NAMALWA (cell line): ENCODE data around the gene EMP1.

Experiments used
- DNase-seq: peaks from one replicate; pipeline ENCODE4 v3.0.0-alpha.2; 2015; ENCODE audit warnings: low spot score

The EMP1 gene

GRCh38 chr12:13196130-13196921 lies at the start of gene EMP1:
TSS of gene EMP1 (plus strand) at chr12:13196726. CDS start at chr12:13211511, 14,785 bp downstream.
- peak; percentile 48 for DNase-seq

DNA sequence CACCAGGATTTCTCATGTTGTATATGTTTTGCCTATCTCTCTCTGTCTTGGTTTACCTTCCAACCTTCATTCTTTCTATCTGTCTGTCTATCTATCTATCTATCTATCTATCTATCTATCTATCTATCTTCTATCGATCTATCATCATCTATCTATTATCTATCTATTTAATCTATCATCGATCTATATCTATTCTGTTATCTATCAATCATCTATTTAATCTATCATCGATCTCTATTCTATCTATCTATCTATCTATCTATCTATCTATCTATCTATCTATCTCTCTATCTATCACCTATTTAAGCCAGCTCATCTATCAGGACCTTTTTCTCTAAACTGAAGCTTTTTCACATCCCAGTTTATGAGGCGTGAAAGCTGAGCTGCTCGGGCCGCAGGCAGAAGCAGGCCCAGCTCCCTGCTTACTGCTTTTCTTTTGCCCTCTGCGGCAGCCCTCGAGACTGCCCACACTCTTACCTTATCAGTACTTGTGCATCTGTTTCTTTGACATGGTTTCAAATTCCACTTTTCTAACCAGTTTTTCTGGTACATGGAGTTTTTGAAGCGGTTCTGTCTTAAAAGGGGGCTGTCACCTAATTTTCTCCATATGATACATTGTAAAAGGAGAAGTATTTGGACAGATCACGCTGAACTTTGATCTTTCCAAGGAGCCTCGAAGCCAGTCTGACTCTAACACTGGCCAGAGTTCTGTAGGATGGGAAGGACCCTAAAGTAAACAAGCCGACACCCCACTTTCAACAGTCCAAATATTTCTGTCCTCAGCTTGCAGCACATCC lies 48.6 kb upstream of the EMP1 start:
- DNase-seq = no peak

GRCh38 chr12:13148485-13148847 lies 48.1 kb upstream of the EMP1 start:
- DNase-seq = no peak

DNA sequence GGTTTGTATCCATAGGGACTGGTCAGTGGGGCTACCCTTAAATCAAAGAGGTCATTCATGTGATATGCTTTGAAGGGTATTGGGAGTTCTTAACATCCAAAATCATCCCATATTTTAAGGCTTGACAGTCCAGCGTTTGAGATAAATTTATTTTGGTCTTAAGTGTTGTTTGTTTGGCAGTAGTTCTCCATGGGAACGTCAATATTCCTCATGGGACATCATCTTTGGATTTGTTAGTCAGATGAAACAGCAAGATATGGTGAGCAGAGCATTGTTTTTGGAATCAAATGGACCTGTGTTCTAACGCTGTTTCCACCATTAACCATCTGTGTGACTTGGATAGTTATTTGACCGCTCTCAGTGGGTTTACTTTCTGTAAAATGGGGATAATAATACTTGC lies 47.1 kb upstream of the EMP1 start:
- DNase-seq = no peak

DNA sequence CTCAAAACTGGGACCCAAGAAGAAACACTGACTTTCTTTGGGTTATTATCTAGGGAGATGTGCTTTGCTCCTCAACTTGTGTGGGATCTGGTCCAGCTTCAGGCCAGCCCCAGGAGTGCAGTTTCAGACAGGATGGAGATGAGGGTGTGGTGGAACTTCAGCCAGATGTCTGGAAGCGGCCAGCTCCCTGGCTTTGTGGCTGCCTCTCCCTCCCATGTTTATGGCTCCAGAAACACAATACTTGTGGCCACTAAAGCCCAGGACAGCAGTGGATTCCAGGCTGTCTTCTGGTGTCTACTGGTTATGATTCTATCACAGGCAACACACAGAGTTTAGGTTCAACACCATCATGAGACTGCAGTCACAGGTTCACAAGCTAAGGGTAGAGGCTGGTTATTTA lies 44.2 kb upstream of the EMP1 start:
- no peak for DNase-seq

DNA sequence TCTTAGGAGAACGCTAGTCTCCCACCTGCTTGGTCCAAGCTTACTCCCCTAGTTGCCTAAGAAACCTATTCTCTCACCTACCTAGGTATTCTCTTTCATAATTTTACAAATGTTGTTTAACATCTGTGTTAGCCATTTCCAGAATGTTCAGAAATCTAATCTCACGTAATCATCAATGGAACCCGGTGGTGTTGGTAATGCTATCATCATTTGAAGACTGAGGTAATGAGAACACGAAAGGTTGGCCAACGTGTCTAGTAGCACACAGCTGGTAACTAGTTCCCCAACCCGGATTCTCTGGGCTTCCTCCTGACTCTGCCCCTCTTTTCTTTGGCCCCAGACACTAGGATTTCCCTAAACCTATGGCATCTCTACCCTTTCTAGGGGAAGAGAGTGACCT lies 43.8 kb upstream of the EMP1 start:
- DNase-seq = no peak

DNA sequence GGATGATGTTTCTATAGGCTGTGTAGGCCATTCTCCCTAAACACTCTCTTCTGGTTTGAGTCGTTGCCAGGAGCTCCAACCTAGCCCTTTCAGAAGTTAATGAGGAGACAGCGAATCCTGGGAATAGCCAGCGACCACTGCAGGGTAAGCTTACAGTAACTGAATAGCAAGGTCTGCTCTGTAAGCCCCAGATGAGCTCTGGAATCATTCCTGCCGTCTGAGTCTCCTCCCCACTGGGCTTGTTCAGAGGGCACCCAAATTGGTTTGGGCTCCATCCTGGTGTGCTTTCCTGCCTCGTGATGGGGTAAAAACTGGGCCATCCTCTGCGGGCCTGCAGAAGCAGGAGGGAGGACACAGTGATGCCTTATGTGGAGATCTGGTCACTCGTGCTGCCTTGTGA lies 43.3 kb upstream of the EMP1 start:
- no peak for DNase-seq

GRCh38 chr12:13154027-13154538 lies 42.4 kb upstream of the EMP1 start:
- peak; percentile 19 for DNase-seq

- no peak for DNase-seq
Measured at GRCh38 chr12:13154831-13155230, 41.7 kb upstream of the EMP1 start.

GRCh38 chr12:13156277-13156676 lies 40.2 kb upstream of the EMP1 start:
- DNase-seq = no peak

- DNase-seq = peak; percentile 17
Measured at GRCh38 chr12:13161172-13161571, 35.4 kb upstream of the EMP1 start.

DNA sequence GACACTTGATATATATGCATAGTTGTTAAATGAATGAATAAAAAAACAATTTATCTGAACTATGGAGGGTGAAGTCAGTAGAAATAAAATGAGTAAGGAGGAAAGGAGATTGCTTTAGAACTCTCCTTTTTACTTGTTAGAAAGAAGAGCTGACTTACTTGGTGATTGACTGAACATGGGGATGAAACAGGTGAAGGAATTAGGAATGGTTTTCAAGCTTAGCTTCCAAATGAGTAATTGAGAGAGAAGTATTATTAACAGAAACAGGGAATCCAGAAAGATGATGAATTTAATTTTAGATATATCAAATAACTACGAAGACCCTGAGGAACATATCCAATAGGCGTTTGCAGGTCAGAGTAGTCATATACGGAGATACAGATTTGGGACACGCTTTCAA lies 33.6 kb upstream of the EMP1 start:
- no peak for DNase-seq

- DNase-seq = no peak
Measured at GRCh38 chr12:13163868-13164635, 32.5 kb upstream of the EMP1 start.

- no peak for DNase-seq
Measured at GRCh38 chr12:13164921-13165616, 31.5 kb upstream of the EMP1 start.

DNA sequence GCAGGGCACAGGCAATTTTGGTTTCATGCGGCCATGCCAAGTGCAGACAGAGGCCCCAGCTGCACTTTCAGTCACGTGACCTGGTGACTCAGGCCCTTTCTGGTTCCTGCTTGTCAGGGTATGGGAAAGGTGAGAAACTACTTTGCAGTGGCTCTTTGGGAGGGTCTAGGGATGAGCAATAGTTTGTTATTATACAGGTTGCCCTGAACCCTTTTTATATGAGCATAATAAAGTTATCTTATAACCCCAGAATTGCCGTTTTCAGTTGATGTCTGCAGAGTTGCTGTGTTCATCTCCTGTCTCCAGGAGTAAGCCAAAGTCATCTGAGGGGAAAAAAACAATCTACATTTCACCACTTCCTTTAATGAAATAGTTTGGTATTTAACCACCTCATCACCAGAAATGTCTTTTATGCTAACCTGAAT lies 30.9 kb upstream of the EMP1 start:
- DNase-seq = peak; percentile 42

- DNase-seq = no peak
Measured at GRCh38 chr12:13167226-13167625, 29.3 kb upstream of the EMP1 start.

GRCh38 chr12:13167906-13168305 lies 28.6 kb upstream of the EMP1 start:
- DNase-seq = no peak

DNA sequence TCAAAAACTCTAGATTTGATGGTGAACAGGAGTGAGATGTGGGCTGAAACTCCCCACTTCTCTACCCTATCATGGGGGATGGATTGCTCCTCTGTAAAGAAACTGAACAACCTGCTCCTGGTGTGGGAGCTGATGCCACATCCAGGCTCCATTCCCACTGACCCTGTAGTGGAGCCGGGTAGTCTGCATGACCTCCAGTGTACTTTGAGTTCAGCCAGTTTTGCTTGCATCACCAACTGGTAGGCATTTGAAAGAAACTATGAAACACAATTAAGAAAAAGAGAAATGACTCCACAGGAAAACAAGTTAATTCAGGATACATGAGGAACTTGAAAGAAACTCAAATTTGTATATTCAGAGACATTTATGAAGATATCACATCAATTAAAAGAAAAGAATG lies 27.3 kb upstream of the EMP1 start:
- DNase-seq = no peak

DNA sequence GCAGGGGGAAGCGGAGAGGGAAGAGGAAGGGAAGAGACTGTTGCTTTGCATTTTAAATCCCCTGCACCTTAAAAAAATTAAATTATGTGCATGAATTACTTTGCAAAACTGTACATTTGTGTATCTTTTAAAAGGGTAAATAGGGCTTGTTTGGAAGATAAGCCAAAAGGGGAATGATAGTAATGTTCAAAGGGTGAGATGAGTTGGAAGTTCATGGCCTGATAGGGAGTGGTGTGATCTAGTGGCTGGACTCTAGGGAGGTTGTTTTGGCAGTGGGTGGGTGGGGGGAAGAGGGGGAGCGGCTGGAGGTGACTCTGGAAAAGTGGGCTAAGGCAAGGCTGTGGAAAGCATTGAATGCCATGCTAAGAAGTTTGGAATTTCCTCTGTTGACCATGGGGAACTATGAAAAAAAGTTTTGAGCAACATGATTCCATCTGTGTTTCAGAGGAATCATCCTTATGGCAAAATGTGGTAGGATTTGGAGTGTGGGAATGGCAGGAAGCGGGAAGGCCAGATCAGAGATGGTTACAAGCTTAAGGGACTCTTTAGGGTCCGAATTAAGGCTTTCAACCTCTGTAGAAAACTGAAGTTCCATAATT lies 25.5 kb upstream of the EMP1 start:
- no peak for DNase-seq

GRCh38 chr12:13171921-13172859 lies 24.3 kb upstream of the EMP1 start:
- DNase-seq = no peak
